K562 (cell line): ENCODE data around the gene CALML4. TPM values are rescaled to one million over a fixed set of nuclear protein-coding genes. Genes with fewer than 3 reads are reported as not detected.

Experiments used
- ATAC-seq: fragments of 200-7000 bp; cut with Tn5 transposase; 3 replicates; pipeline ENCODE4 v1.9.1; 2020; ENCODE audit warnings: moderate library complexity
- BruUV-seq: library from RNA; stranded (reverse); fragments of 400-500 nt; replicated peaks from 2 replicates; lab custom pipeline; 2021; lab: Mats Ljungman, UMichigan
- CTCF ChIA-PET: fragments of 300-600 bp; formaldehyde crosslinking; extraction: SDS; loops from one replicate; lab custom pipeline; 2021; ENCODE audit warnings: low intra/inter-chr PET ratio; lab: Yijun Ruan, JAX
- POLR2A ChIA-PET: fragments of 300-600, 350-650 bp; sonication (Branson Sonifier 250); formaldehyde crosslinking; extraction: SDS; loops from one replicate; lab custom pipeline; 2021; ENCODE audit warnings: antibody characterized with exemption, inconsistent platforms; lab: Yijun Ruan, JAX
- DNase-seq, 4 experiments: peaks; one replicate each; pipeline versions ENCODE4 v3.0.0 to v3.0.0-alpha.2; 2011 to 2018; ENCODE audit warnings: low spot score in 3 of 4, mixed read lengths in 3 of 4; ENCODE audit errors: extremely low read depth in 1 of 4
- FAIRE-seq: peaks from 2 replicates; lab custom pipeline; 2011; peaks lifted over from hg19 to GRCh38; lab: Jason Lieb, UNC
- H2AFZ ChIP-seq: 2 replicates; pipeline ENCODE4 v1.6.0; 2011; ENCODE audit warnings: low read depth, low read length, control low read depth, inconsistent platforms
- H3K27ac ChIP-seq: fragments of 200-600 bp; 3 replicates; pipeline ENCODE4 v1.8.0; 2011; ENCODE audit warnings: low read depth, mild to moderate bottlenecking, control low read depth, inconsistent platforms, low read length, moderate library complexity, mixed read lengths; ENCODE audit errors: extremely low read depth
- H3K27me3 ChIP-seq, 2 experiments: fragments of 300-600 bp in 1 of 2; 2 replicates in 1 of 2; 3 replicates in 1 of 2; pipeline versions ENCODE4 v1.6.0 to v1.8.0; 2011; ENCODE audit warnings: inconsistent platforms in 2 of 2, low read length in 2 of 2, mild to moderate bottlenecking in 1 of 2, mixed read lengths in 1 of 2, moderate library complexity in 1 of 2; ENCODE audit not compliant: control insufficient read depth in 2 of 2, insufficient read depth in 2 of 2
- H3K36me3 ChIP-seq: fragments of 300-600 bp; 3 replicates; pipeline ENCODE4 v1.8.0; 2011; ENCODE audit warnings: mild to moderate bottlenecking, low read length, inconsistent platforms; ENCODE audit not compliant: control insufficient read depth, insufficient read depth
- H3K4me1 ChIP-seq, 2 experiments: fragments of 200-600 bp in 1 of 2; replicated peaks in 1 of 2; 2 replicates in 1 of 2; 3 replicates in 1 of 2; pipeline versions ENCODE4 v1.5.1 to v1.8.0; 2011; ENCODE audit warnings: inconsistent platforms in 2 of 2, low read length in 2 of 2, mild to moderate bottlenecking in 1 of 2, mixed read lengths in 1 of 2, moderate library complexity in 1 of 2; ENCODE audit not compliant: control insufficient read depth in 2 of 2, insufficient read depth in 2 of 2
- H3K4me2 ChIP-seq: 2 replicates; pipeline ENCODE4 v1.6.1; 2011; ENCODE audit warnings: low read length, control low read depth, inconsistent platforms, mixed read lengths; ENCODE audit not compliant: insufficient read depth
- H3K4me3 ChIP-seq: fragments of 200-600 bp; sonication (generic), shearing (Covaris generic); 2 replicates; pipeline ENCODE4 v1.5.1; 2016; ENCODE audit warnings: control low read depth, inconsistent platforms
- H3K79me2 ChIP-seq: fragments of 200-600 bp; 3 replicates; pipeline ENCODE4 v1.8.0; 2011; ENCODE audit warnings: low read length, inconsistent platforms; ENCODE audit not compliant: control insufficient read depth, insufficient read depth
- H3K9ac ChIP-seq, 2 experiments: 2 replicates each; pipeline versions ENCODE4 v1.6.0 to v1.6.1; 2011; ENCODE audit warnings: low read depth in 2 of 2, low read length in 2 of 2, control low read depth in 1 of 2, inconsistent platforms in 1 of 2, mild to moderate bottlenecking in 1 of 2, mixed read lengths in 1 of 2; ENCODE audit not compliant: insufficient read depth in 1 of 2
- H3K9me1 ChIP-seq: one replicate; pipeline ENCODE4 v1.6.0; 2011; ENCODE audit warnings: inconsistent platforms, mild to moderate bottlenecking, low read length, moderate library complexity; ENCODE audit not compliant: control insufficient read depth, insufficient read depth
- H3K9me3 ChIP-seq: replicated peaks from 2 replicates; pipeline ENCODE4 v1.5.1; 2011; ENCODE audit warnings: low read depth, low read length, inconsistent platforms; ENCODE audit not compliant: control insufficient read depth, insufficient read depth
- H4K20me1 ChIP-seq: replicated peaks from 2 replicates; pipeline ENCODE4 v1.6.1; 2011; ENCODE audit warnings: low read length, inconsistent platforms, mixed read lengths; ENCODE audit not compliant: control insufficient read depth, insufficient read depth
- MCM2 ChIP-seq: fragments of 450-650 bp; IDR thresholded peaks from 2 replicates; pipeline ENCODE4 v1.6.1; 2017; ENCODE audit warnings: low read depth, mild to moderate bottlenecking
- NFE2 ChIP-seq: IDR thresholded peaks from 2 replicates; pipeline ENCODE4 v1.6.1; 2014; ENCODE audit warnings: antibody characterized with exemption, low read depth
- POLR2A ChIP-seq: fragments of 450-650 bp; conservative IDR thresholded peaks from 2 replicates; pipeline ENCODE4 v1.6.1; 2016
- POU5F1 ChIP-seq: fragments of 150-350 bp; IDR thresholded peaks from 2 replicates; pipeline ENCODE4 v1.6.1; 2014; ENCODE audit warnings: borderline replicate concordance, low read length, low read depth, mild to moderate bottlenecking; ENCODE audit not compliant: partially characterized antibody
- PREB ChIP-seq: sonication (generic); formaldehyde crosslinking; IDR thresholded peaks from 2 replicates; pipeline ENCODE4 v1.8.1; 2023; ENCODE audit warnings: mild to moderate bottlenecking, missing genetic modification reagents
- TRIM24 ChIP-seq, 2 experiments: fragments of 450-650 bp; IDR thresholded peaks; 2 replicates each; pipeline ENCODE4 v1.6.1; 2016
- TRIM25 ChIP-seq: fragments of 450-650 bp; IDR thresholded peaks from 2 replicates; pipeline ENCODE4 v1.7.0; 2016; ENCODE audit warnings: borderline replicate concordance
- YBX1 ChIP-seq: fragments of 450-650 bp; IDR thresholded peaks from 2 replicates; pipeline ENCODE4 v1.7.1; 2016; ENCODE audit warnings: mild to moderate bottlenecking
- ZBED1 ChIP-seq: IDR thresholded peaks from 2 replicates; pipeline ENCODE4 v1.6.1; 2014
- ZBTB8A ChIP-seq: fragments of 450-650 bp; IDR thresholded peaks from 2 replicates; pipeline ENCODE4 v1.6.1; 2018; ENCODE audit warnings: mild to moderate bottlenecking, moderate library complexity; ENCODE audit not compliant: partially characterized antibody
- ZNF124 ChIP-seq: sonication (generic); formaldehyde crosslinking; IDR thresholded peaks from 2 replicates; pipeline ENCODE4 v1.8.1; 2022; ENCODE audit warnings: missing genetic modification reagents
- ZNF395 ChIP-seq: fragments of 200-800 bp; sonication (Bioruptor generic); IDR thresholded peaks from 2 replicates; pipeline ENCODE4 v1.6.1; 2017; ENCODE audit warnings: missing genetic modification characterization, missing compliant biosample characterization
- ZNF507 ChIP-seq: conservative IDR thresholded peaks from 2 replicates; pipeline ENCODE4 v1.6.1; 2017; ENCODE audit warnings: missing genetic modification characterization, missing compliant biosample characterization
- ZNF707 ChIP-seq: fragments of 250-450 bp; sonication (Bioruptor Pico); conservative IDR thresholded peaks from 2 replicates; pipeline ENCODE4 v1.8.0; 2022; ENCODE audit warnings: inconsistent platforms, mild to moderate bottlenecking, moderate library complexity
- WGBS: fragments of 100-300 bp; shearing (Covaris generic); methylation state at CpG from one replicate; pipeline ENCODE4 v1.1.6; 2016; ENCODE audit warnings: low coverage, mixed read lengths; ENCODE audit not compliant: insufficient coverage; ENCODE audit errors: missing lambda C conversion rate; 5-methylcytosine and 5-hydroxymethylcytosine counted together
- in situ Hi-C: fragments of 300-500 bp; cut with MboI; formaldehyde crosslinking; loops from 4 replicates; pipeline ENCODE4 v1.15.0; 2018; ENCODE audit warnings: inconsistent platforms, mixed read lengths
- intact Hi-C: fragments of 100-400 bp; cut with micrococcal nuclease; formaldehyde crosslinking; loops from 2 replicates; pipeline ENCODE4 v1.14.2; 2022
- polyA plus RNA-seq, 8 experiments: library from polyadenylated mRNA; depleted of rRNA in 4 of 8; stranded (reverse) in 5 of 8; unstranded in 3 of 8; fragments of >200 nt; fragmentation: Nextera tagmentation in 2 of 8; fragmentation: Illumina TruSeq in 1 of 8; extraction: Ambion mirVana in 2 of 8; extraction: Trizol in 1 of 8; gene quantifications; 2 replicates each; pipeline versions ENCODE4 v1.2.1 to v1.2.3, GENCODE V29; 2011 to 2014; ENCODE audit warnings: inconsistent platforms in 1 of 8, missing spikeins in 1 of 8
- total RNA-seq, 7 experiments: library from RNA; depleted of rRNA in 6 of 7; stranded (reverse); fragments of >200 nt in 6 of 7; fragmentation: Illumina TruSeq in 2 of 7; extraction: Trizol in 2 of 7; gene quantifications; 2 replicates each; pipeline versions ENCODE4 v1.2.1 to v1.2.3, GENCODE V29; 2011 to 2021; ENCODE audit warnings: low replicate concordance in 1 of 7

CALML4 gene
- total and polyA plus RNA-seq, 9 of the 15 experiments (the other 6 are each of a cell fraction or from before 2014, with no cell fraction given): 2.8 to 30.6 (median 15.5) TPM

GRCh38 chr15:68239025-68239424 is 33.9 kb upstream of the CALML4 start:
- H3K36me3 ChIP-seq: no peaks in the 10 kb centered on the region
- TF ChIP-seq ZBTB8A (no peak), ZNF507 (tag) (peak; percentile 98)
- no peak overlapping the region for H3K27ac ChIP-seq
- FAIRE-seq: no peak
- H3K79me2 ChIP-seq: no peaks in the 10 kb centered on the region
- no peaks in the 10 kb centered on the region; a peak in 2 of 5 replicates for H3K27me3 ChIP-seq
- peaks cover 5% of the 10 kb centered on the region in 2 experiments; a peak in 3 of 5 replicates for H3K4me1 ChIP-seq
- H3K9me1 ChIP-seq: no peaks in the 10 kb centered on the region
- in situ Hi-C loops (no loop called here), intact Hi-C loops (no loop called here)
- H2AFZ ChIP-seq: no peak overlapping the region
- H4K20me1 ChIP-seq: no peaks in the 10 kb centered on the region
- ChIA-PET POLR2A (interaction anchor here (1.0 kb wide), 1 partner anchor 398 kb away, joined by 3 read pairs; no protein-coding TSS in a partner anchor), CTCF (no interaction called here)
- H3K9me3 ChIP-seq: peaks cover 2% of the 10 kb centered on the region; the same call in 1 of the 2 replicates
- no peak overlapping the region for H3K4me3 ChIP-seq
- no TSS peak for BruUV-seq
- DNase-seq: no peak
- no peak for ATAC-seq
- no peak overlapping the region for H3K4me2 ChIP-seq
- no peak overlapping the region for H3K9ac ChIP-seq

- Histone ChIP-seq H3K4me1 (peaks cover 18 to 20% of the 10 kb centered on the region in 2 experiments), H3K27ac (no peak overlapping the region), H3K9me1 (no peaks in the 10 kb centered on the region), H3K4me2 (no peak overlapping the region), H3K9me3 (no peaks in the 10 kb centered on the region), H3K36me3 (no peaks in the 10 kb centered on the region), H3K27me3 (no peaks in the 10 kb centered on the region), H3K9ac (0 out of 4 replicates have a peak overlapping the region, but pooled peaks of 1 of the 2 experiments have one; percentile 18), H4K20me1 (no peaks in the 10 kb centered on the region), H3K4me3 (no peak overlapping the region), H2AFZ (peak overlapping the region; percentile 44), H3K79me2 (no peaks in the 10 kb centered on the region)
- BruUV-seq: no TSS peak
- peak; percentile 31; the same call in 1 of the 3 replicates for ATAC-seq
- no peak for DNase-seq
- intact Hi-C loops: no loop called here
- POLR2A ChIA-PET: interaction anchor here (2.2 kb wide), 1 partner anchor 18 kb away, joined by 8 read pairs; no protein-coding TSS in a partner anchor
- CTCF ChIA-PET: interaction anchor here (0.6 kb wide), 1 partner anchor 641 kb away, joined by 3 read pairs; no protein-coding TSS in a partner anchor
- no peak for FAIRE-seq
- in situ Hi-C loops: no loop called here
- 47% methylated on average over 4 of the region's 4 CpGs for whole genome bisulfite sequencing
- TF ChIP-seq POU5F1 (no peak), NFE2 (peak; percentile 71), ZNF707 (CRISPR knock-in tag) (no peak), ZNF124 (CRISPR knock-in tag) (no peak), ZBED1 (no peak), TRIM25 (no peak), PREB (no peak), ZNF395 (CRISPR knock-in tag) (no peak), POLR2A (no peak), MCM2 (no peak), TRIM24 (IDR thresholded peaks at IDR 0.05) (no peak), YBX1 (no peak)
Measured at GRCh38 chr15:68235022-68235421, 29.9 kb upstream of the CALML4 start.
